GM15510 (cell line): ENCODE data around the gene SEM1.

Source experiments
- POLR2A ChIP-seq: IDR thresholded peaks from 3 replicates; pipeline ENCODE4 v1.6.1; 2011; ENCODE audit warnings: borderline replicate concordance; ENCODE audit not compliant: insufficient read length; ENCODE audit errors: extremely low read depth

Gene SEM1

GRCh38 chr7:96676919-96677318 lies 32.7 kb downstream of the SEM1 start:
- TF ChIP-seq POLR2A = no peak

- TF ChIP-seq POLR2A = no peak
Observed at GRCh38 chr7:96675548-96675947, 34.1 kb downstream of the SEM1 start.

GRCh38 chr7:96674565-96674964 lies 35.1 kb downstream of the SEM1 start:
- TF ChIP-seq POLR2A = no peak

GRCh38 chr7:96671854-96672253 lies 37.8 kb downstream of the SEM1 start:
- no peak for TF ChIP-seq POLR2A

- TF ChIP-seq POLR2A = no peak
Observed at GRCh38 chr7:96670338-96671289, 39.0 kb downstream of the SEM1 start.

GRCh38 chr7:96669812-96670211 lies 39.8 kb downstream of the SEM1 start:
- no peak for TF ChIP-seq POLR2A

GRCh38 chr7:96667026-96667425 lies 42.6 kb downstream of the SEM1 start:
- no peak for TF ChIP-seq POLR2A

GRCh38 chr7:96665689-96666088 lies 44.0 kb downstream of the SEM1 start:
- TF ChIP-seq POLR2A = no peak

GRCh38 chr7:96664793-96665192 lies 44.9 kb downstream of the SEM1 start:
- no peak for TF ChIP-seq POLR2A

- no peak for TF ChIP-seq POLR2A
Observed at GRCh38 chr7:96663871-96664445, 45.7 kb downstream of the SEM1 start.

- TF ChIP-seq POLR2A = no peak
Observed at GRCh38 chr7:96663457-96663856, 46.2 kb downstream of the SEM1 start.

- no peak for TF ChIP-seq POLR2A
Observed at GRCh38 chr7:96658022-96658412, 51.6 kb downstream of the SEM1 start.

- no peak for TF ChIP-seq POLR2A
Observed at GRCh38 chr7:96657347-96658021, 52.2 kb downstream of the SEM1 start.

GRCh38 chr7:96655956-96656355 lies 53.7 kb downstream of the SEM1 start:
- no peak for TF ChIP-seq POLR2A

- no peak for TF ChIP-seq POLR2A
Observed at GRCh38 chr7:96654630-96655188, 54.9 kb downstream of the SEM1 start.

- TF ChIP-seq POLR2A = no peak
Observed at GRCh38 chr7:96649981-96650380, 59.7 kb downstream of the SEM1 start.

GRCh38 chr7:96648784-96649183 lies 60.9 kb downstream of the SEM1 start:
- TF ChIP-seq POLR2A = no peak
